SK-N-SH (cell line): ENCODE results near the gene C10orf143. TPM values are rescaled to one million over a fixed set of nuclear protein-coding genes. Genes with fewer than 3 reads are reported as not detected.

Experiments used
- CTCF ChIA-PET: fragments of 300-600, 350-600 bp; formaldehyde crosslinking; extraction: SDS; loops from one replicate; lab custom pipeline; 2021; lab: Yijun Ruan, JAX
- POLR2A ChIA-PET: fragments of 350-600 bp; sonication (Branson Sonifier 250); formaldehyde crosslinking; extraction: SDS; loops from one replicate; lab custom pipeline; 2020; ENCODE audit warnings: antibody characterized with exemption, inconsistent platforms; lab: Yijun Ruan, JAX
- DNase-seq: peaks from one replicate; pipeline ENCODE4 v3.0.0; 2012
- H2AFZ ChIP-seq: fragments of 200-600 bp; sonication (generic); 2 replicates; pipeline ENCODE4 v1.8.1; 2016; ENCODE audit warnings: antibody characterized with exemption, mild to moderate bottlenecking, low read depth
- H3F3A ChIP-seq: fragments of 200-600 bp; sonication (generic); replicated peaks from 2 replicates; pipeline ENCODE3; 2016; ENCODE audit warnings: antibody characterized with exemption, mild to moderate bottlenecking; ENCODE audit not compliant: insufficient read depth
- H3K27ac ChIP-seq, 2 experiments: fragments of 200-500 bp in 1 of 2; fragments of 200-600 bp in 1 of 2; sonication (Bioruptor generic) in 1 of 2; sonication (generic), shearing (Covaris generic) in 1 of 2; 2 replicates each; pipeline versions ENCODE4 v1.5.1 to v1.6.1; 2014 to 2016; ENCODE audit warnings: low read depth in 2 of 2, inconsistent platforms in 1 of 2, low read length in 1 of 2, mild to moderate bottlenecking in 1 of 2, mixed read lengths in 1 of 2
- H3K27me3 ChIP-seq: fragments of 200-600 bp; sonication (generic), shearing (Covaris generic); 2 replicates; pipeline ENCODE4 v1.6.1; 2016; ENCODE audit warnings: mixed run types; ENCODE audit not compliant: insufficient read depth
- H3K36me3 ChIP-seq, 2 experiments: fragments of 200-500 bp in 1 of 2; fragments of 200-600 bp in 1 of 2; sonication (Bioruptor generic) in 1 of 2; sonication (generic) in 1 of 2; replicated peaks in 1 of 2; 2 replicates each; pipeline versions ENCODE3 to v1.5.1; 2014 to 2016; ENCODE audit warnings: low read length in 1 of 2, mild to moderate bottlenecking in 1 of 2; ENCODE audit not compliant: insufficient read depth in 2 of 2, control insufficient read depth in 1 of 2
- H3K4me1 ChIP-seq, 2 experiments: fragments of 200-500 bp in 1 of 2; fragments of 200-600 bp in 1 of 2; sonication (Bioruptor generic) in 1 of 2; sonication (generic), shearing (Covaris generic) in 1 of 2; 2 replicates each; pipeline versions ENCODE4 v1.5.1 to v1.6.1; 2014 to 2016; ENCODE audit warnings: low read depth in 1 of 2, low read length in 1 of 2, mixed run types in 1 of 2; ENCODE audit not compliant: insufficient read depth in 2 of 2, control insufficient read depth in 1 of 2
- H3K4me2 ChIP-seq: fragments of 200-600 bp; sonication (generic), shearing (Covaris generic); 2 replicates; pipeline ENCODE4 v1.6.1; 2017; ENCODE audit warnings: mixed run types
- H3K4me3 ChIP-seq, 2 experiments: fragments of 200-500 bp in 1 of 2; fragments of 200-600 bp in 1 of 2; sonication (Bioruptor generic) in 1 of 2; sonication (generic), shearing (Covaris generic) in 1 of 2; 2 replicates each; pipeline versions ENCODE4 v1.5.1 to v1.8.1; 2014 to 2016; ENCODE audit warnings: low read depth in 2 of 2, inconsistent platforms in 1 of 2, low read length in 1 of 2, mild to moderate bottlenecking in 1 of 2, mixed read lengths in 1 of 2, moderate library complexity in 1 of 2
- H3K79me2 ChIP-seq: fragments of 200-600 bp; sonication (generic); 2 replicates; pipeline ENCODE4 v1.8.1; 2017; ENCODE audit warnings: mild to moderate bottlenecking; ENCODE audit not compliant: insufficient read depth
- H3K9ac ChIP-seq: fragments of 200-600 bp; sonication (generic); 2 replicates; pipeline ENCODE4 v1.6.1; 2017; ENCODE audit warnings: mixed run types
- H3K9me2 ChIP-seq: fragments of 200-600 bp; sonication (generic); 2 replicates; pipeline ENCODE4 v1.6.1; 2017; ENCODE audit warnings: mixed run types
- H3K9me3 ChIP-seq: fragments of 200-600 bp; sonication (generic); 2 replicates; pipeline ENCODE4 v1.6.1; 2017; ENCODE audit warnings: mixed run types, mild to moderate bottlenecking, moderate library complexity
- H4K20me1 ChIP-seq: fragments of 200-600 bp; sonication (generic); 2 replicates; pipeline ENCODE4 v1.6.1; 2017; ENCODE audit warnings: mild to moderate bottlenecking, mixed run types; ENCODE audit not compliant: insufficient read depth
- CHD2 ChIP-seq: fragments of 150-350 bp; IDR thresholded peaks from 2 replicates; pipeline ENCODE4 v1.6.1; 2018; ENCODE audit warnings: low read length; ENCODE audit not compliant: partially characterized antibody
- ELF1 ChIP-seq: IDR thresholded peaks from 2 replicates; pipeline ENCODE4 v1.4.0; 2012
- EP300 ChIP-seq, 2 experiments: IDR thresholded peaks; 2 replicates each; pipeline versions ENCODE4 v1.4.0 to v1.6.1; 2012; ENCODE audit warnings: borderline replicate concordance in 1 of 2, low read depth in 1 of 2, low read length in 1 of 2
- EZH2phosphoT487 ChIP-seq: fragments of 200-600 bp; sonication (generic); IDR thresholded peaks from 2 replicates; pipeline ENCODE4 v1.6.1; 2017; ENCODE audit warnings: low read depth, mixed run types, mild to moderate bottlenecking, antibody characterized with exemption, moderate library complexity, borderline replicate concordance
- FOSL2 ChIP-seq: IDR thresholded peaks from 2 replicates; pipeline ENCODE4 v1.4.0; 2012; ENCODE audit warnings: low read depth, mild to moderate bottlenecking, moderate library complexity, borderline replicate concordance
- FOXJ3 ChIP-seq: sonication (generic); formaldehyde crosslinking; IDR thresholded peaks from 2 replicates; pipeline ENCODE4 v1.5.1; 2020; ENCODE audit warnings: mild to moderate bottlenecking, missing genetic modification reagents
- FOXM1 ChIP-seq: IDR thresholded peaks from 2 replicates; pipeline ENCODE4 v1.4.0; 2012; ENCODE audit warnings: low read depth, mild to moderate bottlenecking
- GABPA ChIP-seq: IDR thresholded peaks from 2 replicates; pipeline ENCODE4 v1.4.0; 2012; ENCODE audit warnings: low read depth, mild to moderate bottlenecking
- GATA2 ChIP-seq: sonication (generic); formaldehyde crosslinking; IDR thresholded peaks from 2 replicates; pipeline ENCODE4 v1.5.0; 2020; ENCODE audit warnings: mild to moderate bottlenecking, missing genetic modification reagents
- PBX3 ChIP-seq: IDR thresholded peaks from 2 replicates; pipeline ENCODE4; 2012
- POLR2AphosphoS5 ChIP-seq: IDR thresholded peaks from 2 replicates; pipeline ENCODE4 v1.6.1; 2012; ENCODE audit warnings: low read depth, low read length
- RCOR1 ChIP-seq: fragments of 150-350 bp; IDR thresholded peaks from 2 replicates; pipeline ENCODE4 v1.6.1; 2017; ENCODE audit warnings: antibody characterized with exemption, low read length
- RFX5 ChIP-seq: IDR thresholded peaks from 2 replicates; pipeline ENCODE4 v1.6.1; 2012; ENCODE audit warnings: mild to moderate bottlenecking, improper control_type of control experiment, low read length
- SIN3A ChIP-seq: IDR thresholded peaks from 2 replicates; pipeline ENCODE4 v1.6.1; 2012; ENCODE audit warnings: low read depth, mild to moderate bottlenecking, low read length, moderate library complexity, borderline replicate concordance
- YY1 ChIP-seq: IDR thresholded peaks from 2 replicates; pipeline ENCODE4 v1.4.0; 2012; ENCODE audit warnings: low read depth, mild to moderate bottlenecking
- WGBS: methylation state at CpG from one replicate; pipeline ENCODE4 v1.1.6; 2017; ENCODE audit warnings: low lambda C conversion rate; 5-methylcytosine and 5-hydroxymethylcytosine counted together
- polyA plus RNA-seq, 3 experiments: library from polyadenylated mRNA; depleted of rRNA; stranded (reverse); fragments of >200 nt; gene quantifications; 2 replicates each; pipeline ENCODE4 v1.2.3, GENCODE V29; 2012
- TF ChIP-seq, protein P1 (sequence below): fragments of 150-350 bp; IDR thresholded peaks from 2 replicates; pipeline ENCODE4 v1.6.1; 2017; ENCODE audit warnings: antibody characterized with exemption, low read length, low read depth, borderline replicate concordance
- TF ChIP-seq, protein P2 (sequence below): fragments of 150-350 bp; IDR thresholded peaks from 2 replicates; pipeline ENCODE4 v1.6.1; 2016; ENCODE audit warnings: mild to moderate bottlenecking, low read depth, low read length
- TF ChIP-seq, protein P3 (sequence below): IDR thresholded peaks from 2 replicates; pipeline ENCODE4 v1.4.0; 2012; ENCODE audit warnings: low read depth
- TF ChIP-seq, protein P4 (sequence below): fragments of 200-600 bp; sonication (generic); IDR thresholded peaks from 2 replicates; pipeline ENCODE4 v1.6.1; 2017; ENCODE audit warnings: antibody characterized with exemption, mild to moderate bottlenecking, moderate library complexity

Gene C10orf143
- polyA plus RNA-seq, 1 of the 3 experiments (the other 2 are of a cell fraction) = 2.2 TPM

DNA sequence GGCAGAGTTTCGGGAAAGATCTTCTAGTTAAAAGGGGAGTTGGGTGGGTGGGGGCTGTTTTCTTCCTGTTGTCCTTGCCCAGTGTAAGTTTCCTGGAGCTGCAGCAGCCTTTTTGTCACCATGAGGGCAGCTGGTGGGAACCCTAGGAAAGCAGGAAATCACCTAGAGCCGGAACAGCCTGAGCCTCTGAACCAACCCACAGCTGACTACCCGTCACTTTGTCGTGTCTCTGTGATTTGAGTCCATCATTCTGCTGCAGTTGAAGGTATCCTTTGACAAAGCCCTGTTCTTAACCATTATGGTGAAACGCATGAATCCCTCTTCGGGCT is 1.2 kb upstream of the C10orf143 start:
- POLR2A ChIA-PET = interaction anchor here (1.4 to 2.7 kb wide), 4 partner anchors 10 to 26 kb away, joined by 4 to 49 read pairs (median 9); partner anchors contain the start of gene GLRX3
- Histone ChIP-seq H3K4me2 (peak overlapping the region; percentile 96), H3K79me2 (peaks cover 13% of the 10 kb centered on the region), H3K9ac (peak overlapping the region; percentile 89), H3K9me3 (no peaks in the 10 kb centered on the region), H3F3A (peaks cover 7% of the 10 kb centered on the region), H3K4me3 (peak overlapping the region; percentile 76 to 95), H4K20me1 (no peaks in the 10 kb centered on the region), H3K27ac (peak overlapping the region; percentile 84 to 93), H3K4me1 (peaks cover 3 to 12% of the 10 kb centered on the region in 2 experiments; a peak in 1 of 4 replicates), H2AFZ (peak overlapping the region; percentile 97; the same call in 1 of the 2 replicates), H3K36me3 (no peaks in the 10 kb centered on the region), H3K9me2 (no peaks in the 10 kb centered on the region), H3K27me3 (no peaks in the 10 kb centered on the region)
- TF ChIP-seq, protein P1, sequence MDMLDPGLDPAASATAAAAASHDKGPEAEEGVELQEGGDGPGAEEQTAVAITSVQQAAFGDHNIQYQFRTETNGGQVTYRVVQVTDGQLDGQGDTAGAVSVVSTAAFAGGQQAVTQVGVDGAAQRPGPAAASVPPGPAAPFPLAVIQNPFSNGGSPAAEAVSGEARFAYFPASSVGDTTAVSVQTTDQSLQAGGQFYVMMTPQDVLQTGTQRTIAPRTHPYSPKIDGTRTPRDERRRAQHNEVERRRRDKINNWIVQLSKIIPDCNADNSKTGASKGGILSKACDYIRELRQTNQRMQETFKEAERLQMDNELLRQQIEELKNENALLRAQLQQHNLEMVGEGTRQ = no peak
- TF ChIP-seq POLR2AphosphoS5 = no peak
- TF ChIP-seq, protein P2, sequence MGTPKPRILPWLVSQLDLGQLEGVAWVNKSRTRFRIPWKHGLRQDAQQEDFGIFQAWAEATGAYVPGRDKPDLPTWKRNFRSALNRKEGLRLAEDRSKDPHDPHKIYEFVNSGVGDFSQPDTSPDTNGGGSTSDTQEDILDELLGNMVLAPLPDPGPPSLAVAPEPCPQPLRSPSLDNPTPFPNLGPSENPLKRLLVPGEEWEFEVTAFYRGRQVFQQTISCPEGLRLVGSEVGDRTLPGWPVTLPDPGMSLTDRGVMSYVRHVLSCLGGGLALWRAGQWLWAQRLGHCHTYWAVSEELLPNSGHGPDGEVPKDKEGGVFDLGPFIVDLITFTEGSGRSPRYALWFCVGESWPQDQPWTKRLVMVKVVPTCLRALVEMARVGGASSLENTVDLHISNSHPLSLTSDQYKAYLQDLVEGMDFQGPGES = no peak
- no peak for TF ChIP-seq PBX3
- DNase-seq = no peak
- CTCF ChIA-PET = interaction anchor here (0.6 to 3.7 kb wide), 4 partner anchors 9 to 234 kb away, joined by 3 to 38 read pairs (median 8); no protein-coding TSS in a partner anchor
- WGBS = 89% methylated on average over 6 of the region's 6 CpGs

GRCh38 chr10:130111113-130111851 is 652 bp upstream of the C10orf143 start:
- DNase-seq = peak; percentile 93
- H2AFZ ChIP-seq = peak overlapping the region; percentile 97
- H3K36me3 ChIP-seq = no peaks in the 10 kb centered on the region
- no peaks in the 10 kb centered on the region for H4K20me1 ChIP-seq
- ChIA-PET POLR2A (interaction anchor here (1.3 to 2.7 kb wide), 5 partner anchors 9 to 26 kb away, joined by 4 to 49 read pairs (median 9); partner anchors contain the start of gene GLRX3), CTCF (interaction anchor here (0.6 to 3.7 kb wide), 11 partner anchors 10 to 1930 kb away, joined by 3 to 38 read pairs (median 4); partner anchors contain the start of gene GLRX3)
- 2% methylated on average over 27 of the region's 49 CpGs for WGBS
- H3K27ac ChIP-seq = peak overlapping the region; percentile 93 to 95
- H3K4me3 ChIP-seq = peak overlapping the region; percentile 76 to 95
- H3F3A ChIP-seq = peaks cover 7% of the 10 kb centered on the region
- H3K27me3 ChIP-seq = no peaks in the 10 kb centered on the region
- H3K4me2 ChIP-seq = peak overlapping the region; percentile 96
- H3K9me3 ChIP-seq = no peaks in the 10 kb centered on the region
- H3K4me1 ChIP-seq = peaks cover 3 to 12% of the 10 kb centered on the region in 2 experiments; a peak in 1 of 4 replicates
- no peaks in the 10 kb centered on the region for H3K9me2 ChIP-seq
- H3K9ac ChIP-seq = peak overlapping the region; percentile 89
- H3K79me2 ChIP-seq = peaks cover 13% of the 10 kb centered on the region
- TF ChIP-seq EZH2phosphoT487 = no peak
- TF ChIP-seq, protein P2 = peak; percentile 83
- no peak for TF ChIP-seq FOSL2
- TF ChIP-seq, protein P3, sequence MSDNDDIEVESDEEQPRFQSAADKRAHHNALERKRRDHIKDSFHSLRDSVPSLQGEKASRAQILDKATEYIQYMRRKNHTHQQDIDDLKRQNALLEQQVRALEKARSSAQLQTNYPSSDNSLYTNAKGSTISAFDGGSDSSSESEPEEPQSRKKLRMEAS = peak; percentile 30
- no peak for TF ChIP-seq RFX5
- TF ChIP-seq GABPA = peak; percentile 58
- 0 out of 2 replicates have a peak, but pooled peaks have one; percentile 1 for TF ChIP-seq RCOR1
- no peak for TF ChIP-seq FOXM1
- TF ChIP-seq, protein P4, sequence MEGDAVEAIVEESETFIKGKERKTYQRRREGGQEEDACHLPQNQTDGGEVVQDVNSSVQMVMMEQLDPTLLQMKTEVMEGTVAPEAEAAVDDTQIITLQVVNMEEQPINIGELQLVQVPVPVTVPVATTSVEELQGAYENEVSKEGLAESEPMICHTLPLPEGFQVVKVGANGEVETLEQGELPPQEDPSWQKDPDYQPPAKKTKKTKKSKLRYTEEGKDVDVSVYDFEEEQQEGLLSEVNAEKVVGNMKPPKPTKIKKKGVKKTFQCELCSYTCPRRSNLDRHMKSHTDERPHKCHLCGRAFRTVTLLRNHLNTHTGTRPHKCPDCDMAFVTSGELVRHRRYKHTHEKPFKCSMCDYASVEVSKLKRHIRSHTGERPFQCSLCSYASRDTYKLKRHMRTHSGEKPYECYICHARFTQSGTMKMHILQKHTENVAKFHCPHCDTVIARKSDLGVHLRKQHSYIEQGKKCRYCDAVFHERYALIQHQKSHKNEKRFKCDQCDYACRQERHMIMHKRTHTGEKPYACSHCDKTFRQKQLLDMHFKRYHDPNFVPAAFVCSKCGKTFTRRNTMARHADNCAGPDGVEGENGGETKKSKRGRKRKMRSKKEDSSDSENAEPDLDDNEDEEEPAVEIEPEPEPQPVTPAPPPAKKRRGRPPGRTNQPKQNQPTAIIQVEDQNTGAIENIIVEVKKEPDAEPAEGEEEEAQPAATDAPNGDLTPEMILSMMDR = no peak
- TF ChIP-seq EP300 (IDR thresholded peaks at IDR 0.05; ENCODE audit: borderline replicate concordance in 1 of 2, low read depth in 1 of 2, low read length in 1 of 2) = no peak
- TF ChIP-seq FOXJ3 (CRISPR knock-in tag) = no peak
- no peak; the same call in 1 of the 2 replicates for TF ChIP-seq YY1
- TF ChIP-seq SIN3A = no peak
- peak; percentile 55 for TF ChIP-seq CHD2
- TF ChIP-seq GATA2 (CRISPR knock-in tag) = no peak
- peak; percentile 99 for TF ChIP-seq ELF1
